ENCODE measurements around the gene BORCS5.
A peak's percentile ranks its signal among the peaks of the same experiment; 100 is the strongest.

Gene BORCS5

GRCh38 chr12:12331244-12331771 lies 25.6 kb upstream of the BORCS5 start:
- TF ChIP-seq EGR1 (IDR thresholded peaks at IDR 0.05) (no peak), RAD21 (IDR thresholded peaks at IDR 0.05; ENCODE audit: low read depth) (no peak), EP300 (IDR thresholded peaks at IDR 0.05; ENCODE audit: borderline replicate concordance) (no peak), CREB1 (IDR thresholded peaks at IDR 0.05; ENCODE audit: low read depth) (no peak), NFIC (IDR thresholded peaks at IDR 0.05) (no peak), FOXM1 (IDR thresholded peaks at IDR 0.05; ENCODE audit: borderline replicate concordance, low read depth) (no peak), YY1 (IDR thresholded peaks at IDR 0.05; ENCODE audit: low read depth) (no peak), TAF1 (IDR thresholded peaks at IDR 0.05; ENCODE audit: low read depth) (no peak), ZBTB7A (IDR thresholded peaks at IDR 0.05; ENCODE audit: low read depth) (no peak), TEAD4 (IDR thresholded peaks at IDR 0.05) (no peak)

GRCh38 chr12:12331896-12332295 lies 25.0 kb upstream of the BORCS5 start:
- TF ChIP-seq USF1 (IDR thresholded peaks at IDR 0.05): 0 out of 2 replicates have a peak, but pooled peaks have one; percentile 14
- no peak for TF ChIP-seq FOXM1 (IDR thresholded peaks at IDR 0.05; ENCODE audit: borderline replicate concordance, low read depth)
- TF ChIP-seq TCF12 (IDR thresholded peaks at IDR 0.05; ENCODE audit: low read depth): 0 out of 2 replicates have a peak, but pooled peaks have one; percentile 9
- peak; percentile 42; the same call in 1 of the 2 replicates for TF ChIP-seq TEAD4 (IDR thresholded peaks at IDR 0.05)

GRCh38 chr12:12333407-12334366 lies 23.2 kb upstream of the BORCS5 start:
- no peak for TF ChIP-seq EGR1 (IDR thresholded peaks at IDR 0.05)
- no peak for TF ChIP-seq REST (IDR thresholded peaks at IDR 0.05; ENCODE audit: low read depth)
- TF ChIP-seq NFIC (IDR thresholded peaks at IDR 0.05): no peak
- TF ChIP-seq CREB1 (IDR thresholded peaks at IDR 0.05; ENCODE audit: low read depth): no peak
- no peak for TF ChIP-seq CEBPB (IDR thresholded peaks at IDR 0.05)
- no peak for TF ChIP-seq USF1 (IDR thresholded peaks at IDR 0.05)

GRCh38 chr12:12334367-12335040 lies 22.4 kb upstream of the BORCS5 start:
- no peak for TF ChIP-seq TCF12 (IDR thresholded peaks at IDR 0.05; ENCODE audit: low read depth)
- peak; percentile 86 for TF ChIP-seq RAD21 (IDR thresholded peaks at IDR 0.05; ENCODE audit: low read depth)

GRCh38 chr12:12336049-12336411 lies 20.8 kb upstream of the BORCS5 start:
- TF ChIP-seq RAD21 (IDR thresholded peaks at IDR 0.05; ENCODE audit: low read depth): no peak
- TF ChIP-seq TCF12 (IDR thresholded peaks at IDR 0.05; ENCODE audit: low read depth): no peak
- no peak for TF ChIP-seq YY1 (IDR thresholded peaks at IDR 0.05; ENCODE audit: low read depth)
- no peak for TF ChIP-seq USF1 (IDR thresholded peaks at IDR 0.05)
- TF ChIP-seq EP300 (IDR thresholded peaks at IDR 0.05; ENCODE audit: borderline replicate concordance): no peak
- TF ChIP-seq TEAD4 (IDR thresholded peaks at IDR 0.05): no peak
- TF ChIP-seq CREB1 (IDR thresholded peaks at IDR 0.05; ENCODE audit: low read depth): no peak
- no peak for TF ChIP-seq MAX (IDR thresholded peaks at IDR 0.05)
- no peak for TF ChIP-seq ZBTB7A (IDR thresholded peaks at IDR 0.05; ENCODE audit: low read depth)
- TF ChIP-seq TAF1 (IDR thresholded peaks at IDR 0.05; ENCODE audit: low read depth): no peak
- TF ChIP-seq NFIC (IDR thresholded peaks at IDR 0.05): no peak
- no peak for TF ChIP-seq EGR1 (IDR thresholded peaks at IDR 0.05)
- TF ChIP-seq FOXM1 (IDR thresholded peaks at IDR 0.05; ENCODE audit: borderline replicate concordance, low read depth): no peak
- no peak for TF ChIP-seq CEBPB (IDR thresholded peaks at IDR 0.05)
- no peak for TF ChIP-seq REST (IDR thresholded peaks at IDR 0.05; ENCODE audit: low read depth)
